Cardiac fibroblast (primary cell): Measurements from ENCODE around the gene IFNL2.
A peak's percentile ranks its signal among the peaks of the same experiment; 100 is the strongest.
"Not testable (repeated sequence)": the region's sequence is repeated elsewhere in the genome, so short reads cannot be mapped to it uniquely, and the experiment has no call there.

Experiments
- DNase-seq, 2 donors: peaks; one replicate each; pipeline versions ENCODE4 v3.0.0 to v3.0.0-alpha.2; 2010; ENCODE audit warnings: low read depth in 2 of 2
- H3K4me3 ChIP-seq, 2 donors: replicated peaks in 1 of 2; 1 replicate in 1 of 2; 2 replicates in 1 of 2; pipeline ENCODE4 v1.5.1; 2011; ENCODE audit warnings: low read depth in 2 of 2, low read length in 2 of 2, mild to moderate bottlenecking in 2 of 2, moderate library complexity in 1 of 2
- TF ChIP-seq, protein P1 (sequence below): IDR thresholded peaks from one replicate; pipeline ENCODE4 v1.5.1; 2011; ENCODE audit warnings: low read depth, mild to moderate bottlenecking, low read length, inconsistent platforms

The IFNL2 gene

DNA sequence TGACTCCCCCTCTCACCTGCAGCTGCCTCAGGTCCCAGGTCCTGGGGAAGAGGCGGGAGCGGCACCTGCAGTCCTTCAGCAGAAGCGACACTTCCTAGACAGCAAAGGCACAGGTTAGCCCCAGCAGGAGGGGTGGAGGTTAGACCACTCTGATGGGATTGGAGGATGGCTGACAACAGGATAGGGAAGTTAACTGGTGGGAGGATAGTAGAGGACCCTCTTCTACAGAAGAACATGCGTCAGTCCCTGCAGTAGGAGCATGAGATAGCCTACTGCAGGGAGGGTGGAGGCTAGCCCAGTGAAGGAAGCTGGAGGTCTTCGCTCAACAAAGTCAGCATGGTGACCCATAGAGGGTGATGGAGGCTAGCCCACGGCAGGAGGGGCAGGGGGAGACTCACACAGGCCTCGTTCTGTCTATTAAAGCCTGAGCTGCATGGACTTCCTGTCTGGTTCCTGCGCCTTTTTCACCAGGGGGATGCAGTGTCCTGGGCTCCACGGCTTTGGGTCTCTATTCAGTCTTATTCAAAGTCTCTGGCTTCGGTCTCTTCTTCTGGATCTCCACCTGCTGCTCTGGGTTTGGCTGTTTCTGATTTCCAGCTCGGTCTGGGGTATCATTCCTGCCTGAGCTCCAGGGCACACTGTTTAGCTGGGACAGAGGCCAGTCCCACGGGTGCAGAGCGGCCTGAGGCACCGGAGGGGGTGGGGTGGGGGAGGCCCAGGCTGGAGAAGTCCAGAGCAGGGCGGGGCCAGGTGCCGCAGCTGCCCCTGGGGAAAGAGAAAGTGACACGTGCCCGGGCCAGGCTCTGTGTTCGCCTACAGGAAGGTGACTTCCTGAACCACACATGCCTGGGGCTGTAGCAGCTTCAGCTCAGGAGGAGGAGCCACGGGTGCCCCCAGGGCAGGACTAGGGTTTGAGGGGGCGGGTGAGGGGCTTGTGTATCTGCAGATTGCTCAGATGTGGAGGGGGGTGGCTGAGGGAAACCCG, 30.7 kb upstream of the IFNL2 start:
- no peak for DNase-seq
- TF ChIP-seq, protein P1, sequence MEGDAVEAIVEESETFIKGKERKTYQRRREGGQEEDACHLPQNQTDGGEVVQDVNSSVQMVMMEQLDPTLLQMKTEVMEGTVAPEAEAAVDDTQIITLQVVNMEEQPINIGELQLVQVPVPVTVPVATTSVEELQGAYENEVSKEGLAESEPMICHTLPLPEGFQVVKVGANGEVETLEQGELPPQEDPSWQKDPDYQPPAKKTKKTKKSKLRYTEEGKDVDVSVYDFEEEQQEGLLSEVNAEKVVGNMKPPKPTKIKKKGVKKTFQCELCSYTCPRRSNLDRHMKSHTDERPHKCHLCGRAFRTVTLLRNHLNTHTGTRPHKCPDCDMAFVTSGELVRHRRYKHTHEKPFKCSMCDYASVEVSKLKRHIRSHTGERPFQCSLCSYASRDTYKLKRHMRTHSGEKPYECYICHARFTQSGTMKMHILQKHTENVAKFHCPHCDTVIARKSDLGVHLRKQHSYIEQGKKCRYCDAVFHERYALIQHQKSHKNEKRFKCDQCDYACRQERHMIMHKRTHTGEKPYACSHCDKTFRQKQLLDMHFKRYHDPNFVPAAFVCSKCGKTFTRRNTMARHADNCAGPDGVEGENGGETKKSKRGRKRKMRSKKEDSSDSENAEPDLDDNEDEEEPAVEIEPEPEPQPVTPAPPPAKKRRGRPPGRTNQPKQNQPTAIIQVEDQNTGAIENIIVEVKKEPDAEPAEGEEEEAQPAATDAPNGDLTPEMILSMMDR = no peak
- no peak overlapping the region for H3K4me3 ChIP-seq

DNA sequence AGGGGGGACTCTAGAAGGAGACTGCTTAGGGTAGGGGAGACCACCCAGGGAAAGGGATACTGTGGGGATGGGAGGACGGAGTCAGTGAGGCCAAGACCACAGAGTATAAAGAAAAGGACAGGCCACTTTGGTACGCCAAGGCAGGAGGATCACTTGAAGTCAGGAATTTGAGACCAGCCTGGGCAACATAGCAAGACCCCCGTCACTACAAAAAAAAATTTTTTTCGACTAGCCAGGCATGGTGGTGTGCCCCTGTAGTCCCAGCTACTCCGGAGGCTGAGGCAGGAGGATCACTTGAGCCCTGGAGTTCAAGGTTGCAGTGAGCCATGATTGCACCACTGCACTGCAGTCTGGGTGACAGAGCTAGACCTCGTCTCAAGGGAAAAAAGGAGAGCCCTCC, 30.0 kb upstream of the IFNL2 start:
- TF ChIP-seq, protein P1 = no peak
- H3K4me3 ChIP-seq = no peak overlapping the region
- no peak for DNase-seq

DNA sequence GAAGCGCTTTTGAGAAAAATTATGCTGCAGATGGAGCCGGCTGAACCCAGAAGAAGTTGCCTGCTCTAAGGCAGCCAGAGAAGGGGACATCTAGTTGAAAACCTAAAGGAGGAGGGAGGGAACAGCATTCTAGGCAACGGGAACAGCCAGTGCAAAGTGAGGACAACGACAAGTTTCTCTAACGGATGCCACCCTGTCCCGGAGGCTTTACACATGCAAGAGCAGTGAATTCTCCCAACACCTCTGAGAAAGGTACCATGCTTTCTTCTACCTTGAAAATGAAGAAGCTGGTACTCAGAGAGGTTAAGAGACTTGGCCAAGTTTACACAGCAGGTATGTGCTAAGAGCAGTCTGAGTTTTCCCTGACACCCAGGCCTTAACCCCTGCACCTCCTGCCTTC, 29.3 kb upstream of the IFNL2 start:
- no peak overlapping the region for H3K4me3 ChIP-seq
- TF ChIP-seq, protein P1 = no peak
- DNase-seq = no peak

DNA sequence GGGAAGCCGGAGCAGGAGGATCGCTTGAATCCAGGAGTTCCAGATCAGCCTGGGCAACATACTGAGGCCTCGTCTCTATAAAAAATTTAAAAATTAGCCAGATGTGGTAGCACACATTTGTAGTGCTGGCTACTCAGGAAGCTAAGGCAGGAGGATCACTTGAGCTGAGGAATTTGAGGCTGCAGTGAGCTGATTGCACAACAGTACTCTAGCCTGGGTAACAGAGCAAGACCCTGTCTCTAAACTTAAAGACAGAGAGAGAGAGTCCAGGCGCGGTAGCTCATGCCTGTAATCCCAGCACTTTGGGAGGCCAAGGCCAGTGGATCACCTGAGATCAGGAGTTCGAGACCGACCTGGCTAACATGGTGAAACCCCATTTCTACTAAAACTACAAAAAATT, 27.8 kb upstream of the IFNL2 start:
- no peak for DNase-seq
- no peak overlapping the region for H3K4me3 ChIP-seq
- TF ChIP-seq, protein P1 = no peak

DNA sequence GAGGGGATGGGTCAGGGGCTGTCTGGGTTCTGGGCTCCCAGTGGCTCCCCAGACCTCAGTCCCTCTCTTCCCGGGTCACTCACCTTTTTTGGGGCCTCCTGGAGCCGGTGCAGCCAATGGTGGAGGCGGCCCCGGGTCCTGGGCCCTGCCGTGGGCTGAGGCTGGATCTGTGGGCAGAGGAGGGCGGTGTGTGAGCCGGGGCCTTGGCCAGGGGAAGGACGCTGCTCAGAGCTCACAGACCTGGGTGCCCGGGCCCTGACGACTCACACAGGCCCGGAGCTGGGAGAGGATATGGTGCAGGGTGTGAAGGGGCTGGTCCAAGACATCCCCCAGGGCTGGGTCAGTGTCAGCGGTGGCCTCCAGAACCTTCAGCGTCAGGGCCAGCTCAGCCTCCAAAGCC, 24.5 kb upstream of the IFNL2 start:
- DNase-seq, H3K4me3 ChIP-seq: not testable (repeated sequence)

DNA sequence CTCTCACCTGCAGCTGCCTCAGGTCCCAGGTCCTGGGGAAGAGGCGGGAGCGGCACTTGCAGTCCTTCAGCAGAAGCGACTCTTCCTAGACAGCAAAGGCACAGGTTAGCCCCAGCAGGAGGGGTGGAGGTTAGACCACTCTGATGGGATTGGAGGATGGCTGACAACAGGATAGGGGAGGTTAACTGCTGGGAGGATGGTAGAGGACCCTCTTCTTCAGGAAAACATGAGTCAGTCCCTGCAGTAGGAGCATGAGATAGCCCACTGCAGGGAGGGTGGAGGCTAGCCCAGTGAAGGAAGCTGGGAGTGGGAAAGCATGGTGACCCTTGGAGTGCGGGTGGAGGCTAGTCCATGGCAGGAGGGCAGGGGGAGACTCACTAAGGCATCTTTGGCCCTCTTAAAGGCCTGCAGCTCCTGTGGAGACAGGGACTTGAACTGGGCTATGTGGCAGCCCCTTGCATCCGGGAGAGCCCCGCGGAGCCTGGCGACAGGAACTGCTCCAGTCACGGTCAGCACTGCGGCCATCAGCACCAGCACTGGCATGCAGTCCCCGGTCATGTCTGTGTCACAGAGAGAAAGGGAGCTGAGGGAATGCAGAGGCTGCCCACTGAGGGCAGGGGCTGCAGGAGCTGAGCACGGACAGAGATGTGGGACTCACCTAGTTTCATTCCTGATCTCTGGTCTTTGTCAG, 23.6 kb upstream of the IFNL2 start, which contains the start of gene IFNL3:
Gene IFNL3 (minus strand): TSS at position 597 of the 691 bp plus-strand sequence. CDS start 39 bp downstream, at position 558.
- not testable (repeated sequence) for H3K4me3 ChIP-seq, DNase-seq

DNA sequence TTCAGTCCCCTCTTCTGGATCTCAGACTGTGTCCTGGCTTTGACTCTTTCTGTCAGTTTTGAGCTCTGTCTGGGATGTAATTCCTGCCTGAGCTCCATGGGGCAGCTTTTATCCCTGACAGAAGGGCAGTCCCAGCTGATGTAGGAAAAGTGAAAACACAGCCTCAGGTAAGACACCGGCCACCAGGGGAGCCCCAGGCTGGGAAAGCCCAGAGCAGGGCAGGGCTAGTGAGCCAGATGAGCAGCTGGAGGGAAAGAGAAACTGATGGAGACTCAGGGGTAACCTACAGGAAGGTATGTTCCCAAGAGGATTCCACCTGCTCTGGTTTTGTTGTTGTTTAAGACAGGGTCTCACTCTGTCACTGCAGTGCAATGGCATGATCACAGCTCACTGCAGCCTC, 23.0 kb upstream of the IFNL2 start:
- not testable (repeated sequence) for DNase-seq, H3K4me3 ChIP-seq

DNA sequence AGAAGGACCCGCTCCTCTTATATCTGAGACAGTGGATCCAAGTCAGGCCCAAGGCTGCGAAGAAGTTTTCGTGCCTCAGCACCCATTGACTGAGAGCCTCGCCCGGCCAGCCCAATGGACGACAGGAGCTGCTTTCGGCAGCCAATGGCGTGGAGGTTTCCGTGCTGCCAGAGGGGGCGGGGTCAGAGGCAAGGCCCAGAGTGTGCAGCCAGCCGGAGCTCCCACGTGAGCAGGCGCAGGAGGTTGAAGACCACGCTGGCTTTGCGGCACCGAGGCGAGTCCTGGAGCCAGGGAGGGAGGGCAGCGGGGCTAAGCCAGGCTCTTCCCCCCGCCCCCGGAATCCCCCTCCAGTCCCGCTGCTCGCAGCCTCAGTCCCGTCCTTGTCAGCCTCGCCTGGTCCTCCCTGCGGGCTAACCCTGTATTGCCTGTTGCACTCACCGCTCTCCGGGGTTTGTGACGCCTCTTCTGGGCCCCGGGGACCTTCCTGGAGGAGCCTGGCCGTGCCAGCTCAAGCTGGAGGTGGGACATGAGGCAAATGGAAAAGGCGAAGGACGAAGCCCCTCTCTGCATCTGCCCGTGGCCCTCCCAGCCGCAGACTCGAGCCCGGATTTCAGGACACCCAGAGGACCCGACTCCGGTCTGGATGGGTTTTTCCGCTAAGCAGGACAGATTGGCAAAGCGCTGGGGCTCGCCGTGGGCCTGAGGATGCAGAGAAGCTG, 21.1 kb upstream of the IFNL2 start:
- peak; percentile 7 to 10 for DNase-seq
- no peak overlapping the region for H3K4me3 ChIP-seq
- TF ChIP-seq, protein P1 = no peak
